ENCODE data around the gene PCDH7.

DNA sequence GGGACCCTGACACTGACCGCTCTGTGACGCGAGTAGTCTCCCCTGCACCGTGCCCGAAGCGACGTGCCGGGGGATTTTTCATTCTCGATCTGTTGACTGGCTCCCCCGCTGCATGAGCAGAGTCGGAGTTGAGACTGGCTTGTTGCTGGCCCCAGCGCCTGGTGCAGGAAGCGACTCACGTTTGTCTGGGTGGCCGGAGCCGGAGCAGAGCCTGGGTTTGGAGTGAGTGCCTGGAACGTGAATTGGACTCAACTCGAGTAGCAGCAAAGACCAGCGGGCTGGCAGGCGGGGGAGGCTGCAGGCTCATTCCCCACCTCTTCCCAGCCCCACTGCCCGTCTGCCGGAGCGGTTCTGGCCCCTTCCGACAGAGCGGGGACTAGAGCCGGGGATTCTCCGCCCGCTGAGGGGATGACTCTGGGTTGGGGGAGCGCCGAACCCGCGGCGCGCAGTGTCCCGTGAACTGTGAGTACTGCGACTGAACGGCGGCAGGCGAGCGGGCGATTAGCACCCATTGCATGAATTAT lies 554 bp downstream of the PCDH7 start:
- TF ChIP-seq, protein P1, sequence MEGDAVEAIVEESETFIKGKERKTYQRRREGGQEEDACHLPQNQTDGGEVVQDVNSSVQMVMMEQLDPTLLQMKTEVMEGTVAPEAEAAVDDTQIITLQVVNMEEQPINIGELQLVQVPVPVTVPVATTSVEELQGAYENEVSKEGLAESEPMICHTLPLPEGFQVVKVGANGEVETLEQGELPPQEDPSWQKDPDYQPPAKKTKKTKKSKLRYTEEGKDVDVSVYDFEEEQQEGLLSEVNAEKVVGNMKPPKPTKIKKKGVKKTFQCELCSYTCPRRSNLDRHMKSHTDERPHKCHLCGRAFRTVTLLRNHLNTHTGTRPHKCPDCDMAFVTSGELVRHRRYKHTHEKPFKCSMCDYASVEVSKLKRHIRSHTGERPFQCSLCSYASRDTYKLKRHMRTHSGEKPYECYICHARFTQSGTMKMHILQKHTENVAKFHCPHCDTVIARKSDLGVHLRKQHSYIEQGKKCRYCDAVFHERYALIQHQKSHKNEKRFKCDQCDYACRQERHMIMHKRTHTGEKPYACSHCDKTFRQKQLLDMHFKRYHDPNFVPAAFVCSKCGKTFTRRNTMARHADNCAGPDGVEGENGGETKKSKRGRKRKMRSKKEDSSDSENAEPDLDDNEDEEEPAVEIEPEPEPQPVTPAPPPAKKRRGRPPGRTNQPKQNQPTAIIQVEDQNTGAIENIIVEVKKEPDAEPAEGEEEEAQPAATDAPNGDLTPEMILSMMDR (IDR thresholded peaks at IDR 0.05) = no peak
- no peak for TF ChIP-seq POLR2A (IDR thresholded peaks at IDR 0.05)
